ENCODE results near the gene PPP2R5E. TPM values are rescaled to one million over a fixed set of nuclear protein-coding genes. Genes with fewer than 3 reads are reported as not detected.

Gene PPP2R5E
- total and polyA plus RNA-seq, 10 of the 15 experiments (the other 5 are each of a cell fraction or from before 2014, with no cell fraction given) = 11.4 to 56.2 (median 22.7) TPM

DNA sequence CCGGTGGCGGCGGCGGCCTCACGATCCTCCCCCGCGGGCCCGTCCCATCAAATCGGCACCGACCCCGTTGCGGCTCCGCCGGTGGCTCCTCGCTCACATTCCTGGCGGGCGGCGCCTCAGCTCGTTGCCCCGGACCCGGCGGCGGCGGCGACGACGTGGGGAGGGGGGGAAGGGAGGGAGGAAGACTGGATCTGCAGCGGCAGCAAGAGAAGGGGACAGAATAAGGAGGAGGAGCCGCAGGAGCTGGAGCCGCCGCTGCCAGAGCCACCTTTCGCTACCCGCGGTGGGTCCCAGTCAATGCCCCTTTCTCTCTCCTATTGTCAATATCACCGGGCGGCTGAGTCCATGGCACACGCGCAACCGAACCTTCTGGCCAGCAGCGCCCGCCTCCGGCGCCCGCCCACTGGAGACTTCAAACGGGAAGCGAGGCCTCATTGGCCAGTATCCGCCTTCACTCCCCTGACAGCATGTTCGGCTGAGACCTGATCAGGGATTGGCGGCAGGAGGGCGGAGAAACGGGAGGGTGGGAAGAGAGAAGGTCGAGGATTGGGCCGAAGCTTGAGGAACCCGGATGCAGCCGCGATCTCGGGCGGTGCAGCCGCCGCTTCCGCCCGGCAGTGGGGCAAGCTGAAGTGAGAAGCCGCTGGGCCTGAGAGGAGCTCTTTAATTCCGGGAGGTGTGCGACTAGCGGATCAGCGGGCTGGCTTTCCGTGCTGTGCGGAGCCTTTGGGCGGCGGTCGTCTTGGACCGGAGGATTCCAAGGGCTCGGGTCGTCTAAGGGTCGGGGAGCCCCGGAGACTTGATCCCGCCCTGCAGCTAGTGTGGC lies at the start of gene PPP2R5E (continued):
- TF ChIP-seq, protein P1, sequence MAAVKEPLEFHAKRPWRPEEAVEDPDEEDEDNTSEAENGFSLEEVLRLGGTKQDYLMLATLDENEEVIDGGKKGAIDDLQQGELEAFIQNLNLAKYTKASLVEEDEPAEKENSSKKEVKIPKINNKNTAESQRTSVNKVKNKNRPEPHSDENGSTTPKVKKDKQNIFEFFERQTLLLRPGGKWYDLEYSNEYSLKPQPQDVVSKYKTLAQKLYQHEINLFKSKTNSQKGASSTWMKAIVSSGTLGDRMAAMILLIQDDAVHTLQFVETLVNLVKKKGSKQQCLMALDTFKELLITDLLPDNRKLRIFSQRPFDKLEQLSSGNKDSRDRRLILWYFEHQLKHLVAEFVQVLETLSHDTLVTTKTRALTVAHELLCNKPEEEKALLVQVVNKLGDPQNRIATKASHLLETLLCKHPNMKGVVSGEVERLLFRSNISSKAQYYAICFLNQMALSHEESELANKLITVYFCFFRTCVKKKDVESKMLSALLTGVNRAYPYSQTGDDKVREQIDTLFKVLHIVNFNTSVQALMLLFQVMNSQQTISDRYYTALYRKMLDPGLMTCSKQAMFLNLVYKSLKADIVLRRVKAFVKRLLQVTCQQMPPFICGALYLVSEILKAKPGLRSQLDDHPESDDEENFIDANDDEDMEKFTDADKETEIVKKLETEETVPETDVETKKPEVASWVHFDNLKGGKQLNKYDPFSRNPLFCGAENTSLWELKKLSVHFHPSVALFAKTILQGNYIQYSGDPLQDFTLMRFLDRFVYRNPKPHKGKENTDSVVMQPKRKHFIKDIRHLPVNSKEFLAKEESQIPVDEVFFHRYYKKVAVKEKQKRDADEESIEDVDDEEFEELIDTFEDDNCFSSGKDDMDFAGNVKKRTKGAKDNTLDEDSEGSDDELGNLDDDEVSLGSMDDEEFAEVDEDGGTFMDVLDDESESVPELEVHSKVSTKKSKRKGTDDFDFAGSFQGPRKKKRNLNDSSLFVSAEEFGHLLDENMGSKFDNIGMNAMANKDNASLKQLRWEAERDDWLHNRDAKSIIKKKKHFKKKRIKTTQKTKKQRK (IDR thresholded peaks at IDR 0.05; ENCODE audit: low read depth, low read length) = peak; percentile 64; the same call in 1 of the 2 replicates
- TF ChIP-seq NFXL1 (IDR thresholded peaks at IDR 0.05; ENCODE audit: borderline replicate concordance) = no peak
- TF ChIP-seq SUPT20H (IDR thresholded peaks at IDR 0.05; ENCODE audit: borderline replicate concordance, control insufficient read depth, low read depth, low read length) = no peak
- no peak for TF ChIP-seq NR2C1 (IDR thresholded peaks at IDR 0.05)
- no peak for TF ChIP-seq JUND (IDR thresholded peaks at IDR 0.05; ENCODE audit: low read depth, low read length)
- no peak for TF ChIP-seq ZNF274 (IDR thresholded peaks at IDR 0.05; ENCODE audit: insufficient read depth, insufficient read length)
- TF ChIP-seq SMAD1 (IDR thresholded peaks at IDR 0.05; ENCODE audit: low read depth, partially characterized antibody) = no peak
- TF ChIP-seq, protein P2, sequence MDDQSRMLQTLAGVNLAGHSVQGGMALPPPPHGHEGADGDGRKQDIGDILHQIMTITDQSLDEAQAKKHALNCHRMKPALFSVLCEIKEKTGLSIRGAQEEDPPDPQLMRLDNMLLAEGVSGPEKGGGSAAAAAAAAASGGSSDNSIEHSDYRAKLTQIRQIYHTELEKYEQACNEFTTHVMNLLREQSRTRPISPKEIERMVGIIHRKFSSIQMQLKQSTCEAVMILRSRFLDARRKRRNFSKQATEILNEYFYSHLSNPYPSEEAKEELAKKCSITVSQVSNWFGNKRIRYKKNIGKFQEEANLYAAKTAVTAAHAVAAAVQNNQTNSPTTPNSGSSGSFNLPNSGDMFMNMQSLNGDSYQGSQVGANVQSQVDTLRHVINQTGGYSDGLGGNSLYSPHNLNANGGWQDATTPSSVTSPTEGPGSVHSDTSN (IDR thresholded peaks at IDR 0.05; ENCODE audit: insufficient replicate concordance, low read depth, low read length) = peak; percentile 96
- no peak for TF ChIP-seq SUZ12 (IDR thresholded peaks at IDR 0.05; ENCODE audit: unreplicated experiment)
- TF ChIP-seq BRCA1 (IDR thresholded peaks at IDR 0.05; ENCODE audit: low read depth, low read length) = no peak
- TF ChIP-seq ZSCAN29 (IDR thresholded peaks at IDR 0.05) = no peak
- TF ChIP-seq MXI1 (IDR thresholded peaks at IDR 0.05; ENCODE audit: low read depth, low read length) = peak; percentile 80
- TF ChIP-seq MTA2 (IDR thresholded peaks at IDR 0.05; ENCODE audit: low read depth) = no peak
- TF ChIP-seq RELA (IDR thresholded peaks at IDR 0.05; ENCODE audit: borderline replicate concordance, partially characterized antibody) = peak; percentile 43
- peak; percentile 79 for TF ChIP-seq SREBF2 (IDR thresholded peaks at IDR 0.05; ENCODE audit: low read length)
- no peak for TF ChIP-seq EP300 (IDR thresholded peaks at IDR 0.05; ENCODE audit: borderline replicate concordance in 1 of 2, control insufficient read depth in 1 of 2, low read depth in 2 of 2, low read length in 2 of 2)
- TF ChIP-seq, protein P3, sequence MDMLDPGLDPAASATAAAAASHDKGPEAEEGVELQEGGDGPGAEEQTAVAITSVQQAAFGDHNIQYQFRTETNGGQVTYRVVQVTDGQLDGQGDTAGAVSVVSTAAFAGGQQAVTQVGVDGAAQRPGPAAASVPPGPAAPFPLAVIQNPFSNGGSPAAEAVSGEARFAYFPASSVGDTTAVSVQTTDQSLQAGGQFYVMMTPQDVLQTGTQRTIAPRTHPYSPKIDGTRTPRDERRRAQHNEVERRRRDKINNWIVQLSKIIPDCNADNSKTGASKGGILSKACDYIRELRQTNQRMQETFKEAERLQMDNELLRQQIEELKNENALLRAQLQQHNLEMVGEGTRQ (IDR thresholded peaks at IDR 0.05; ENCODE audit: borderline replicate concordance, low read depth, low read length) = no peak
- TF ChIP-seq ETV6 (conservative IDR thresholded peaks at IDR 0.05 in 1 of 2, IDR thresholded peaks at IDR 0.05 in 1 of 2; ENCODE audit: borderline replicate concordance in 1 of 2, low read depth in 1 of 2) = no peak
- TF ChIP-seq, protein P4, sequence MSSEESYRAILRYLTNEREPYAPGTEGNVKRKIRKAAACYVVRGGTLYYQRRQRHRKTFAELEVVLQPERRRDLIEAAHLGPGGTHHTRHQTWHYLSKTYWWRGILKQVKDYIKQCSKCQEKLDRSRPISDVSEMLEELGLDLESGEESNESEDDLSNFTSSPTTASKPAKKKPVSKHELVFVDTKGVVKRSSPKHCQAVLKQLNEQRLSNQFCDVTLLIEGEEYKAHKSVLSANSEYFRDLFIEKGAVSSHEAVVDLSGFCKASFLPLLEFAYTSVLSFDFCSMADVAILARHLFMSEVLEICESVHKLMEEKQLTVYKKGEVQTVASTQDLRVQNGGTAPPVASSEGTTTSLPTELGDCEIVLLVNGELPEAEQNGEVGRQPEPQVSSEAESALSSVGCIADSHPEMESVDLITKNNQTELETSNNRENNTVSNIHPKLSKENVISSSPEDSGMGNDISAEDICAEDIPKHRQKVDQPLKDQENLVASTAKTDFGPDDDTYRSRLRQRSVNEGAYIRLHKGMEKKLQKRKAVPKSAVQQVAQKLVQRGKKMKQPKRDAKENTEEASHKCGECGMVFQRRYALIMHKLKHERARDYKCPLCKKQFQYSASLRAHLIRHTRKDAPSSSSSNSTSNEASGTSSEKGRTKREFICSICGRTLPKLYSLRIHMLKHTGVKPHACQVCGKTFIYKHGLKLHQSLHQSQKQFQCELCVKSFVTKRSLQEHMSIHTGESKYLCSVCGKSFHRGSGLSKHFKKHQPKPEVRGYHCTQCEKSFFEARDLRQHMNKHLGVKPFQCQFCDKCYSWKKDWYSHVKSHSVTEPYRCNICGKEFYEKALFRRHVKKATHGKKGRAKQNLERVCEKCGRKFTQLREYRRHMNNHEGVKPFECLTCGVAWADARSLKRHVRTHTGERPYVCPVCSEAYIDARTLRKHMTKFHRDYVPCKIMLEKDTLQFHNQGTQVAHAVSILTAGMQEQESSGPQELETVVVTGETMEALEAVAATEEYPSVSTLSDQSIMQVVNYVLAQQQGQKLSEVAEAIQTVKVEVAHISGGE (CRISPR knock-in tag; IDR thresholded peaks at IDR 0.05) = 0 out of 2 replicates have a peak, but pooled peaks have one; percentile 34
- 0 out of 2 replicates have a peak, but pooled peaks have one; percentile 51 for TF ChIP-seq TARDBP (IDR thresholded peaks at IDR 0.05; ENCODE audit: borderline replicate concordance)

Measured in GM12878 (cell line).